Ovary (tissue), 3 donors: ENCODE data around the gene SEMA6D.

Experiments
- POLR2A ChIP-seq: fragments of 450-650 bp; IDR thresholded peaks from one replicate; pipeline ENCODE4 v1.6.1; 2017; ENCODE audit warnings: antibody characterized with exemption, mild to moderate bottlenecking, moderate library complexity
- TF ChIP-seq, protein P1 (sequence below), 3 donors: fragments of 450-650 bp in 2 of 3; fragments of 200-600 bp in 1 of 3; IDR thresholded peaks; one replicate each; pipeline versions ENCODE4 v1.5.1 to v1.8.0; 2016 to 2022; ENCODE audit warnings: antibody characterized with exemption in 3 of 3, mild to moderate bottlenecking in 1 of 3
- donor health status: DM: no; HTN: no; CAD: no.

- TF ChIP-seq, protein P1, sequence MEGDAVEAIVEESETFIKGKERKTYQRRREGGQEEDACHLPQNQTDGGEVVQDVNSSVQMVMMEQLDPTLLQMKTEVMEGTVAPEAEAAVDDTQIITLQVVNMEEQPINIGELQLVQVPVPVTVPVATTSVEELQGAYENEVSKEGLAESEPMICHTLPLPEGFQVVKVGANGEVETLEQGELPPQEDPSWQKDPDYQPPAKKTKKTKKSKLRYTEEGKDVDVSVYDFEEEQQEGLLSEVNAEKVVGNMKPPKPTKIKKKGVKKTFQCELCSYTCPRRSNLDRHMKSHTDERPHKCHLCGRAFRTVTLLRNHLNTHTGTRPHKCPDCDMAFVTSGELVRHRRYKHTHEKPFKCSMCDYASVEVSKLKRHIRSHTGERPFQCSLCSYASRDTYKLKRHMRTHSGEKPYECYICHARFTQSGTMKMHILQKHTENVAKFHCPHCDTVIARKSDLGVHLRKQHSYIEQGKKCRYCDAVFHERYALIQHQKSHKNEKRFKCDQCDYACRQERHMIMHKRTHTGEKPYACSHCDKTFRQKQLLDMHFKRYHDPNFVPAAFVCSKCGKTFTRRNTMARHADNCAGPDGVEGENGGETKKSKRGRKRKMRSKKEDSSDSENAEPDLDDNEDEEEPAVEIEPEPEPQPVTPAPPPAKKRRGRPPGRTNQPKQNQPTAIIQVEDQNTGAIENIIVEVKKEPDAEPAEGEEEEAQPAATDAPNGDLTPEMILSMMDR (IDR thresholded peaks at IDR 0.05) = no peak
- TF ChIP-seq POLR2A = no peak
Measured at GRCh38 chr15:47674586-47675232, 42.6 kb upstream of the SEMA6D start.
